NCI-H82 treated with DMSO at 0.1 percent for 48 hours (cell line): ENCODE measurements around the gene PDZRN4.
A peak's percentile ranks its signal among the peaks of the same experiment; 100 is the strongest.
"Not testable (repeated sequence)": the region's sequence is repeated elsewhere in the genome, so short reads cannot be mapped to it uniquely, and the experiment has no call there.

ENCODE experiments used
- DNase-seq: peaks from one replicate; lab custom pipeline; 2025; ENCODE audit not compliant: unreplicated experiment; lab: John Stamatoyannopoulos, UW

Gene PDZRN4

GRCh38 chr12:41277946-41278267 lies 89.8 kb downstream of the PDZRN4 start:
- DNase-seq = peak; percentile 85

GRCh38 chr12:41280341-41281095 lies 92.4 kb downstream of the PDZRN4 start:
- DNase-seq = not testable (repeated sequence)

- not testable (repeated sequence) for DNase-seq
These were observed 97.3 kb downstream of the PDZRN4 start for GRCh38 chr12:41285470-41285869.

- DNase-seq = no peak
These were observed 98.3 kb downstream of the PDZRN4 start for GRCh38 chr12:41286426-41286825.

DNA sequence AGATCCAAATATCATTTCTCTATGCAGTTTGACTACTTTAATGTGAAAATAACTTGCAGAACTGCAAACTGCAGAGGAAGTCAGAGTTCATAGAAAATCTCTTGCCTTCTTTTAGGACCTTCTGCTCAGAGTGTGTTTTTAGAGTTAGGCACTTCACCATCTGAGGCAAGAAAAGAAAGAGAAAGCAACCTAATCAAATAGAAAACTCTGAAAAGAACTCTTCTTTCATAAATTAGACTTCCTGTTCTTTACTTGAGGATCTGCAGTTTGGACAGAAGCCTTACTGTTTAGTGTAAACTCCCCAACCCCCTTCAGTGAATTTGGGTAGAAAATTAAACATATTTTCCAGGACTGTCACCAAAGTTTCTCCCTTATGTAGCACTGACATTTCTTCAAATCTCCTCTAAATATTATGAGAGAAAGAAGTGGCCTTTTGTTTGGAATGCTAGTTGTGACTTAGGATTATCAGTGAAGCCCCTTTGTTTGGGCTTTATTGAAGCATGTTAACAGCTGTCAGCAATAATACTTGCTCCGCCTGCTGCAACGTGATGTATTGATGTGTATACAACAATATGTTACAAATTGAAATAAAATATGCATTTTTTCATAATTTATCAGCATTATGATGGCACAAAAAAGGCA lies 99.5 kb downstream of the PDZRN4 start:
- no peak for DNase-seq

GRCh38 chr12:41288142-41288811 lies 100.2 kb downstream of the PDZRN4 start:
- peak; percentile 18 for DNase-seq

DNA sequence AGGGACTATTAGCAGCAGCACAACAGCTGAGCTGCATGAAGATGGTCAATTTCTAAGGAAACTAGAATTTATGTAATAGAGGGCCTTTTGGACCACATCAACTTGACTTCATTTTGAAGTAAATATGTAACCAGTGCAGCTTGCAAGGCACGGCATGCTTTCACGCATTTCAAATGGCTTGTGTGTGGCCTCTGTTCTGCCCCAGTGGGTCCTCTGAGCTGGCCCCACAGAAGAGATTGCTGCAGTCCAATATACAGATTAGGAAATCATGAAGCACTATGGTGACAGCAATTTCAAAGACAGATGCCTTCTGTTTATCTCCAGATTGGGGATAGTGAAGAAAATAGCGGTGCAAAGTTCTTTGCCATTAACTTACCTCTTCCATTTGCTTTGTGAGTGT lies 101.4 kb downstream of the PDZRN4 start:
- no peak for DNase-seq

DNA sequence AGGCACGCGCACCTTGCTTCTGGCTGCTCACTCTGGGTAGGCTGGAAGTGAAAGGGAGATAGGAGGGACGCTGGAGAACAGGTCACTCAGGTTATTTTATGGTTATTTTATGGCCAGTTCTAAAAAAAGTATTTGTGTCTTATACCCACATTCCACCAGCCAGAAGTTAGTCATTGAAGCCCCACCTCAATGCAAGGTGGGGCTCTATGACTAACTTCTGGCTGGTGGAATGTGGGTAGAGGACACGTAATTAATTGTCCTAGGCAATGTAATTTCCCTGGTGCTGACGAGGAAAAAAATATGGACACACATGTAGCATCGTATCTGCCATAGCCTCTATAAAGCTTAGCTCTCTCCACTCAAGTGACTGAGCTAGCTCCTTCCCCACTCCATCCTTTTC lies 104.9 kb downstream of the PDZRN4 start:
- no peak for DNase-seq

- DNase-seq = no peak
These were observed 105.3 kb downstream of the PDZRN4 start for GRCh38 chr12:41293461-41293860.

DNA sequence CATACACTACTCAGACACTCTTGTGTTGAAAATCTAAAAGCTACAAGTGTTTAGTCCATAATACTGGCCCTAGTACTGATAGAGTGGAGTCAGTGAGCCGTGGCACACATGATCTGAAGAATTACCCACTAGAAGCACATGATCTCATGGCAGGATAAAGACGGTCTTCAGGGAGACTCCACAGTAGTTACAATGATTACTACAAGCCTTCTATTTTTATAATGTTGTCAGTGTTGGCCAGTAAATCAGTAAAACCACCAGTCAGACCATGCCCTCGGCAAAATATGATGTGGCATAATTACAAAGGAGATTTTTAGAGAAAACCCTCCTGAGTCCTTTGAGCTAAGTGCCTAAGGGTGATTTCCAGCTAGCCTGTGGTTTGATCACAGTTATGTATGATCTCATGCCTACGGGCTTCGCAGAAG lies 114.9 kb downstream of the PDZRN4 start:
- DNase-seq = no peak

DNA sequence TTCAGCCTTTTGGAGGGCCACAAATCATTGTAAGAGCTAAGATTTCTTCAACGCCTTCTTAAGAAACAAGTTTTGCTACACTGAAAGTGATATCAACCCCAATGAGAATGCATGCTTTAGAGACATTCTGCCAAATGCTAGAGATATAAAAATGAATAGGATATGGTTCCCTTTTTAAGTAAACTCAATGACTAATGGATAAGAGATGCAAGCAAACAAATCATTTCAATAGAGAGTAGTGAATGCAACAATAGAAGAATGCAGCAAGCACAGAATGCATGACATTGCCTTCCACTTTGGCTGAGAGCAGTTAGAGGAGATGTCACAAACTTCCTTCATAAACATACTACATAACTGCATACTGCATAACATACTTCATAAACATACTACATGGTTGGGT lies 116.4 kb downstream of the PDZRN4 start:
- DNase-seq = no peak

DNA sequence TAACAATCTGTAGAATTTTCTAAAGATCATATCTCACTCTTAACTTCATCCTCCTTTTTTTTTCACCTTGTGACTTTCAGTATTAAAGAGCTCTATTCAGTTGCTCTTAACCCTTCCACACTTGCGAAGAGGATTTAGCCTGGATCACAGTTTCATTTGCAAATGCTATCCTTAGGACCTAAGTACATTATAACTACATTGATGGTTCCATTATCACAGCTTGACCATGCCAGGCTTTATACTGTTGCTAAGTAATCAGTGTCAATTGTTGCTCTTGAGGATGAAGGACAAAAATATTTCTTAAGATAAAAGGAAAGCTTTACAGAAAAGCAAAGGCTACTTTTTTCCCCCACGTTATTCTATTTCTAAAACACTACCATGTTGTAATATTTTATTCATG lies 122.2 kb downstream of the PDZRN4 start:
- peak; percentile 50 for DNase-seq

DNA sequence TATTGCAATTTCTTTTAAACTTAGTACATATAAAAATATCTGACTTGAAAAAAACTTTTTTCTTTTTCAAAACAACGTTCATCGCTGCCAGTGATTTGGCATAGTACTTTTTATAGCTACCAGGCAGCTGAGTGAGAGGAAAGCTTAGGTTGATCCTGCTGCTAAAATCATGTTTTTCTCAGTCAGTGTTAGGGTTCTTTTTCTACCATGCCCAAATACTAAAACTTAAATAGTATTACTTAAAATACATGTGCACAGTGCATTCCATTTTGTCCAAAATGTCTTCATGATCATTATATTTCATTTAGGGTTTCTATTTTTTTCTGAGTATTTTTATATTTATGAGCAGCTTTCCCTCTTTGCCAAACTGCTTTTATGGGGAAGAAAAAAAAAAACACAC lies 123.8 kb downstream of the PDZRN4 start:
- no peak for DNase-seq

- not testable (repeated sequence) for DNase-seq
These were observed 124.3 kb downstream of the PDZRN4 start for GRCh38 chr12:41312451-41312850.

DNA sequence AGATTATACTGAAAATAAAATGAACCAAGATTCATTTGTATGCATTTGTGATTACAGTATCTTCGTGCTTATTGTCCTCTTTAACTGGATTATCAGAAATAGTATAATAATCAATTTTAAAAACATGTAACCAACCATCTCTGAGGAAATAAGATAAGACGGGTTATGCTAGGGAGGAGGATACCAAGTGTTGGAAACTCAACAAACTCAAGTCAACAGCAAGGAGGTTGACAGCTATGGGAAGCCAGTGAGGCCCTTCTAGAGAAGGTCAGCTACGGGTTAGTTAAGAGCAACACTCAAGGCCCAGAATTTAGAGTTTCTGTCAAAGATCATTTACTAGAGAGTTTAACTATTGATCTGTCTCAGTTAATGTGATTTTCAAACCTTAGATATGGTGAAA lies 137.2 kb downstream of the PDZRN4 start:
- no peak for DNase-seq

- no peak for DNase-seq
These were observed 139.2 kb downstream of the PDZRN4 start for GRCh38 chr12:41327096-41327895.

- no peak for DNase-seq
These were observed 145.9 kb downstream of the PDZRN4 start for GRCh38 chr12:41333974-41334373.

DNA sequence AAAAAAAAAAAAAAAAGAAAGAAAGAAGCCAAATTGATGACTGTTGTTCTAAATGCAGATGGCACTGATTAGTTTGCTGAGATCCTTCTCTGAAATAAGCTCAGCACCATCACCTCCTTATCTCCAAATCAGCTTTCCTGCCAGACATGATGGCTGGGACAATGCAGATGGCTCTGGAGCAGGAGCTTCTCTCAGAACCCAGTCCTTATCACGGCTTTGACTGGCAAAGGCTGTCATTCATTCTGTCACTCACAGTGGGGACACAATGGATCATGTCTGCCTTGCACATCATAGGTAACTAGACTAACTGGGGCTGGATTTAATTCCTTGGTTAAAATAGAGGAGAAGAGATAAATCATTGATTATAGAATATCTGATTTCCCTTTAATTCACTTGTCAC lies 146.3 kb downstream of the PDZRN4 start:
- DNase-seq = peak; percentile 75

- no peak for DNase-seq
These were observed 148.0 kb downstream of the PDZRN4 start for GRCh38 chr12:41336041-41336549.

- no peak for DNase-seq
These were observed 151.7 kb downstream of the PDZRN4 start for GRCh38 chr12:41339784-41340183.

GRCh38 chr12:41344776-41345470 lies 156.8 kb downstream of the PDZRN4 start:
- no peak for DNase-seq
